ENCODE results near the gene MS4A4E.

GRCh38 chr11:60264644-60265043 is 21.7 kb upstream of the MS4A4E start:
- TF ChIP-seq CTCF (IDR thresholded peaks at IDR 0.05) (no peak), POLR2A (IDR thresholded peaks at IDR 0.05) (no peak)
